Hematopoietic multipotent progenitor cell (in vitro differentiated cells): ENCODE measurements around the gene ABI1. TPM values are rescaled to one million over a fixed set of nuclear protein-coding genes. Genes with fewer than 3 reads are reported as not detected.
"Not testable (repeated sequence)": the region's sequence is repeated elsewhere in the genome, so short reads cannot be mapped to it uniquely, and the experiment has no call there.

ENCODE experiments used
- DNase-seq, 3 donors: peaks; one replicate each; pipeline ENCODE4 v3.0.0-alpha.2; 2011 to 2015; ENCODE audit warnings: low read depth in 2 of 3, low spot score in 2 of 3
- total RNA-seq: library from RNA; depleted of rRNA; stranded (reverse); fragments of >200 nt; gene quantifications from one replicate; pipeline ENCODE4 v1.2.3, GENCODE V29; 2012

The ABI1 gene
- total RNA-seq, 1 donor: 53.6 TPM

DNA sequence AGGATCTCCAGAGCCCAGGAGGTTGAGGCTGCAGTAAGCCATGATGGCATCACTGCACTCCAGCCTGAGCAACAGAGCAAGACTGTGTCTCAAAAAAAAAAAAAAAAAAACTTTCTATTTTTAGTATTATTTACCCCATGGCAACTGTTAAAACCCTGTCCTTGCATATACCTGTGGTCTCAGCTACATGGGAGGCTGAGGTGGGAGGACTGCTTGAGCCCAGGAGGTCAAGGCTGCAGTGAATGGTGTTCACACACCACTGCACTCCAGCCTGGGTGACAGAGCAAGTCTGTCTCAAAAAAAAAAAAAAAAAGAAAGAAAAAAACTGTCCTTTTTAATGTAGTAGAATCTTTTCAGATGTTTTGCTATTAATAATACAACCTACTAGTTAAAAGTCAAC, 3.2 kb downstream of the ABI1 start:
- not testable (repeated sequence) for DNase-seq

- DNase-seq: no peak
Measured at GRCh38 chr10:26855186-26855585, 5.6 kb downstream of the ABI1 start.

- no peak for DNase-seq
Measured at GRCh38 chr10:26854524-26854923, 6.2 kb downstream of the ABI1 start.

- peak in 1 of 3 donors; percentile 32 for DNase-seq
Measured at GRCh38 chr10:26844396-26844975, 16.3 kb downstream of the ABI1 start.

DNA sequence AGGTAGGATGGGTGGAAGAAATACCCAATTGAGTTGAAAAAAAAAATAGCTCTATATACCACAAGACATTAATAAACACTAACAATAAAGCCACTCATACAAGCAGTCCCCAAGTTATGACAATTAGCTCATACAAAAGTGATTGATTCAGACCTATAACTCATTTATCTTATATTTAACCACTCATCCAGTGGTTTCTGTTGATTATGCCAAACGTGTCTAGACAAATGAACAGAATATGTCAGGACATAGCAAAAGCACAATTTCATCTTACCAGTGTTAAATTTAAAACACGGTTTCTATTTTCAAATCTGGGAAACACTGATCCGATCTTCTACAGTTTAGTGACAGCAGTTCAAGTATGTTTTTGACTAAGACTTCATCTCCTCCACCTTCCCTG, 17.0 kb downstream of the ABI1 start:
- no peak for DNase-seq

GRCh38 chr10:26841733-26842317, 18.9 kb downstream of the ABI1 start:
- DNase-seq: no peak

DNA sequence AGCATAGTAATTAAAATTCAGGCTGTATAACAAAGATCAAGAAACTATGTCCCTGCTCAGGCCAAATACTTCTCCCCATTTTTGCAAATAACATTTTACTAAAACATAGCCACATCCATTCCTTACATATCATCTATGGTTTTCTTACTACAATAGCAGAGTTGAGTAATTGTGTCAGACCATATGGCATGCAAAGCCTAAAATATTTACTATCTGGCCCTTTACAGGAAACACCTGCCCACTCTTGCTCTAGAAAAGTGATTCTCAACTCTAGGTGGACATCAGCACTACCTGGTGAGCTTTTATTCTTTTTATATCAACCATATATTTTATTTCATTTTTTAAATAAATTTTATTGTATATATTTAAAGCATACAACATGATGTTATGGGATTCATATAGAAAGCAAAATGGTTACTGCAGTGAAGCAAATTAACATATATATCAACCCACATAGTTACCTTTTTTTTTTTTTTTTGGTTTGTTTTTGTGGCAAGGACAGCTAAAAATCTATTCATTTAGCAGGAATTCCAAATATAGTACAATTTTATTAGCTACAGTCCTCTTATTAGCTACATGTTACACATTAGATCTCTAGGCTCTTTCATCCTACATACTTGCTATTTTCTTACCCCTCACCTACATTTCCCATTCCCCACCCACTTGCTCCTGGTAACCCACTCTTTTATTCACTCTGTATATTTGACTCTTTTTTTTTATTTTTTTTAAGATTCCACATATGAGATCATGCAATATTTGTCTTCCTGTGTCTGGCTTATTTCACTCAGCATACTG, 19.6 kb downstream of the ABI1 start:
- DNase-seq: peak in 2 of 3 donors; percentile 40 to 61

DNA sequence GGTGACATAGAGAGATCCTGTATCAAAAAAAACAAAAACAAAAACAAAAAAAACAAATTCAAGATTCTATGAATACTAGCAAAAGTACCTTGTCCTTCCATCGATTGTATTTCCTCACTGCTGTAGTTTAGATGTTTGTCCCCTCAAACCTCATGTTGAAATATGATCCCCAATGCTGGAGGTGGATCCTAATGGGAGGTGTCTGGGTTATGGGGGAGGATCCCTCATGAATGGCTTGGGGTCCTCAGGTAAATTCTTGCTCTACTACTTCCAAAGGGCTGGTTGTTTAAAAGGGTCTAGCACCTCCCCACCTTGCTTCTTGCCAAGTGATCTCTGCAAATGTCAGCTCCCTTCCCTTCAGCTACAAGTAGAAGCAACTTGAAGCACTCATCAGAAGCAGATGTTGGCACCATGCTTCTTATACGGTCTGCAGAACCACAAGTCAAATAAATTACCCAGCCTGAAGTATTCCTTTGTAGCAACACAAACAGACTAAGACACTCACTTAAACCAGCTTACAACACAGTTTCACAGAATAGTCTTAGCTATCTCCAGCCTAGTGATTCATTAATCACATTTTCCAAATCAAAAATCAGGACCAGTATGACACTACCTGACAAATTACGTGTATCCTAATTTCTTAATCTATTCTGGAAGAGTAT, 20.7 kb downstream of the ABI1 start:
- peak in 1 of 3 donors; percentile 29 for DNase-seq

- DNase-seq: peak in 1 of 3 donors; percentile 39
Measured at GRCh38 chr10:26837139-26837538, 23.6 kb downstream of the ABI1 start.

DNA sequence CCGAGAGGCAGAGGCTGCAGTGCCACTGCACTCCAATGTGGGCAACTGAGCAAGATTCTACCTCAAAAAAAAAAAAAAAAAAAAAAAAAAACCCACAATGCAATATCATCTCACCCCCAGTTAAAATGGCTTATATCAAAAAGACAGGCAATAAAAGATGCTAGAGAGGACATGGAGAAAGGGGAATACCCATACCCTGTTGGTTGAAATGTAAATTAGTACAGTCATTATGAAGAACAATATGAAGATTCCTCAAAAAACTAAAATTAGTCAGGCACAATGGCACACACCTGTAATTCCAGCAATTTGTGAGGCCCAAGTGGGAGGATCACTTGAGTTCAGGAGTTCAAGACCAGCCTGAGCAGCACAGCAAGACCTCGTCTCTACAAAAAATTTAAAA, 25.7 kb downstream of the ABI1 start:
- no peak for DNase-seq

DNA sequence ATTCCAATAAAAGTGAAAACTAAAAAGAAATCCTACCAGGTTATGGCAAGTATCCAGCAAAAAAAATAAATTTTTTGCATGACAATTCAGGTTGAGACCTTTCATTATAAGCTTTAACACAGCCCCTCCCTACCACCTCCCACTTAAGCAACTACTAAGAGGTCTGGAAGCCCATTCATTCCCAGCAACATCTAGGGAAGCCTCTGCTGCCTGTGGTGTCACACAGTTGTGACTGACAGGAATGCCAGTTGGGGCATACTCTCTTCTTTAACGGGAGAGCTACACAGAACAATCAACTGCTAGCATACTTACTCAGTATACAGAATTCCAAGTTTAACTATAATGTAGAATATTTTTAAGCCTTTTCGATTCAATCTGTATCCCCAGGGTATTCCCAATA, 27.8 kb downstream of the ABI1 start:
- no peak for DNase-seq

GRCh38 chr10:26831936-26832335, 28.8 kb downstream of the ABI1 start:
- no peak for DNase-seq

DNA sequence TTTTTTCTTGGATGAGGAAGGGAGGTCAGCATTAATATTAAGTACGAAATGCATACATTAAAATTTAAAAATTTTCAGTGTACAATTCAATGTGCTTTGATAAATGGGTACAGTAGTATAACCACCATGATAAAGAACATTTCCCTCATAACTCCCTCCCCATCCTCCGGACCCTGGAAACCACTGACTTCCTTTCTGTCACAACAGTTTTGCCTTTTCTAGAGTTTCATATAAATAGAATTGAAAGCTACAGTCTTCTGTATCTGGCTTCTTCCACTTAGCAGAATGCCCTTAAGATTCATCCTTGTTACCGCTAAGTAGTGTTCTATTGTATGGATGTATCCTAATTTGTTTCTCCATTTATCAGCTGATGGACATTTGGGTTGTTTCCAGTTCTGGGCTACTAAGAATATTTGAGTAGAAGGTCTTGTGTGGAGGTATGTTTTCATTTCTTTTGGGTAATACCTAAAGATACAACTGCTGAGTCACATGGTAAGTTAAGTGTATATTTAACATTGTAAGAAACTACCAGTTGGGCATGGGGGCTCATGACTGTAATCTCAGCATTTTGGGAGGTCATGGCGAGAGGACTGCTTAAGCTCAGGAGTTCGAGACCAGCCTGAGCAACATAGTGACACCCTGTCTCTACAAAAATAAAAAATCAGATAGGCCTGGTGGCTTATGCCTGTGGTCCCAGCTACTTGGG, 30.8 kb downstream of the ABI1 start:
- DNase-seq: peak in 1 of 3 donors; percentile 64

DNA sequence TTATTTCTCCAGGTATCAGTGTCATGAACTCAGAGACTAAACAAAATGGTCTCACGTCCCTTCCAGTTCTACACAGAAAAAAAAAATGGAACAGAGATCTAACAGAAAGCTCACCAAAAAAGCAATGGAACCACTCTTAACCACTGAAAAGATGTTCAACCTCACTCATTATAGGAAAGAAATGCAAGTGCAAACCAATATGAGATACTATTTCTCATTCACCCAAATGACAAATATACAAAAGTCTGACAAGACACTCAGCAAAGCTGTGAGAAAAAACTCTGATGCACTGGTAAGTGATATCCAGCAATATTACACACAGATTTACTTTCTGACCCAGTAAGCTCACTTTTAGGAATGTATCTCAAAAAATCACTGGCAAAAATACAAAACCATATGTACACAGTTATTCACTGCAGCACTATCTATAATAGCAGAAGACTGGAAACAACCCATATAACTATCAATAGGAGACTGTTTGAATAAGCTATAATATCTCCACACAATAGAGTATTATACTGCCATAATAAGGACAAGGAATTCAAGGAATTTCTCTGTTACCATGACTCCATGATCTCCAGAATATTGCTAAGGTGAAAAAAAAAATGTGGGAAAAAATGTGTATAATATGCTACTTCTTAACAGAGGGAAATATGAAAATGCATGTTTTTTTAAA, 36.6 kb downstream of the ABI1 start:
- no peak for DNase-seq

- no peak for DNase-seq
Measured at GRCh38 chr10:26821699-26822570, 38.8 kb downstream of the ABI1 start.

- no peak for DNase-seq
Measured at GRCh38 chr10:26815500-26815899, 45.3 kb downstream of the ABI1 start.

DNA sequence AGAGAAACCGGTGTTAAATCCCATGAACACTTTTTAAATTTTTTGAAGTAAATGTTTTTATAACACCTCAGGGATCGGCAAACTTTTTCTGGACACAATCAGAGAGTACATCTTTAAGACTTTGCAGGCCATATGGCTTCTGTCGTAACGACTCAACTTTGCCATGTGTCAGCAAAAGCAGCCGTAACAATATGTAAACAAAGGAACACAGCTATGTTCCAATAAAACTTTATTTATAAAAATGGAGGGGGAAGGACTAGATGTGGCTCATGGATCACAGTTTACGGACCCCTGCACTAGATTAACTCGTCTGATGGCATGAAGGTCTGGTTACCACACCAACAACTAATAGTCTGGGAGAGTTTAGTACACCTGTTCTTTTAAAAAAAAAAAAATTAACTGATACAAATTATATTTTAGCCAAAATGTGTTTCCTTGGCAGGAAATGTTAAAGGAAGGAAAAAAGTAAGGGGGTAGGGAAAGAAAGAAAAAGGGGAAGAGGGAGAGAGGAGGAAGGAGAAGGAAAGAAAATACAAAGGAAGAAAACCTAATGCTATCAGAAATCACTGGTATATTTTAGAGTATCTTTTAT, 50.2 kb downstream of the ABI1 start:
- DNase-seq: no peak

DNA sequence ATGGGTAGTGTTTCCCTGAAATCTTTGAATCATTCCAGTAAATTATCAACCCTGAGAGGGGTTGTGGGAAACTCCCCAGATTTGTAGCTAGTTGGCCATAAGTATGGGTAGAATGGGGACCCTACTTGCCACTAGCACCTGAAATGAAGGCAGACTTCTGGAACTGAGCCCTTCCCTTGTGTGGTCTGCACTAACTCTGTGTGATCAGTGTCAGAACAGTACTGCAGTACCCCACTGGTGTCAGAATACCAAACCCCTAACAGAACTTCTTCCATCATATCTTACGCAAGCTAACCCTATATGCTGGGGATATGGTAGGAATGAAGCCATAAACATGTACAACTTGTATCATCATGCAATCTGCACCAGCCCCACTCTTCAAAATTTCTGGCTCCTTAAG, 50.8 kb downstream of the ABI1 start:
- DNase-seq: no peak

DNA sequence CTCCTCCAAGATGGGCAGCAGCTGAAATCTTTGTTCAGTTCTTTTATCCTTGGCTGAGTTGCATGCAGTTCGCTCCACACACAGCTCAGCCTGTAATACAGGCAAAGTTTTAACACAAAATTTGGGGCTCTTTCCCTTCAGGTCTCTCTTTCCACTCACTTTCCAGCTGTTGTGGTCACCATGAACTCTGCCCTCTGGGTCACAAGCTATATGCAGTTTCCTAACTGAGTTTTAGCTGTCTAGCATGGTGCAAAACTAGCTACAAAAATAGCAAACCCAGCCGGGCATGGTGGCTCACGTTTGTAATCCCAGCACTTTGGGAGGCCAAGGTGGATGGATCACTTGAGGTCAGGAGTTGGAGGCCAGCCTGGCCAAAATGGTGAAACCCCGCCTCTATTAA, 53.2 kb downstream of the ABI1 start:
- DNase-seq: no peak
